HL-60 (cell line): Measurements from ENCODE around the gene IDE.

Experiments
- DNase-seq, 2 experiments: peaks; one replicate each; pipeline ENCODE4 v3.0.0-alpha.2; 2010 to 2020; ENCODE audit warnings: low read depth in 1 of 2, low spot score in 1 of 2
- H3K27ac ChIP-seq: fragments of 250-450 bp; sonication (Bioruptor Pico); replicated peaks from 2 replicates; pipeline ENCODE4 v1.5.1; 2020; ENCODE audit warnings: mild to moderate bottlenecking, moderate library complexity
- H3K27me3 ChIP-seq: fragments of 250-450 bp; sonication (Bioruptor Pico); 2 replicates; pipeline ENCODE4 v1.5.1; 2021; ENCODE audit warnings: mild to moderate bottlenecking, moderate library complexity; ENCODE audit not compliant: insufficient read depth, poor library complexity, severe bottlenecking
- H3K4me3 ChIP-seq: replicated peaks from 2 replicates; pipeline ENCODE4 v1.5.1; 2011; ENCODE audit warnings: mild to moderate bottlenecking, control low read depth, low read length; ENCODE audit not compliant: insufficient read depth
- GABPA ChIP-seq: IDR thresholded peaks from 2 replicates; pipeline ENCODE4 v1.6.1; 2012; ENCODE audit warnings: low read depth
- POLR2AphosphoS5 ChIP-seq: IDR thresholded peaks from 2 replicates; pipeline ENCODE4 v1.6.1; 2012; ENCODE audit warnings: low read depth
- SPI1 ChIP-seq: IDR thresholded peaks from 2 replicates; pipeline ENCODE4 v1.6.1; 2012; ENCODE audit warnings: low read depth, mild to moderate bottlenecking, borderline replicate concordance
- TF ChIP-seq, protein P1 (sequence below): IDR thresholded peaks from one replicate; pipeline ENCODE4 v1.5.1; 2011; ENCODE audit warnings: low read length, control low read depth, inconsistent platforms; ENCODE audit not compliant: insufficient read depth
- TF ChIP-seq, protein P2 (sequence below): IDR thresholded peaks from 2 replicates; pipeline ENCODE4 v1.6.1; 2012; ENCODE audit warnings: low read depth; ENCODE audit not compliant: insufficient replicate concordance

IDE gene

GRCh38 chr10:92411406-92411805 lies 162.5 kb downstream of the IDE start:
- Histone ChIP-seq H3K27me3 (no peaks in the 10 kb centered on the region), H3K4me3 (no peak overlapping the region), H3K27ac (no peak overlapping the region)
- TF ChIP-seq, protein P1, sequence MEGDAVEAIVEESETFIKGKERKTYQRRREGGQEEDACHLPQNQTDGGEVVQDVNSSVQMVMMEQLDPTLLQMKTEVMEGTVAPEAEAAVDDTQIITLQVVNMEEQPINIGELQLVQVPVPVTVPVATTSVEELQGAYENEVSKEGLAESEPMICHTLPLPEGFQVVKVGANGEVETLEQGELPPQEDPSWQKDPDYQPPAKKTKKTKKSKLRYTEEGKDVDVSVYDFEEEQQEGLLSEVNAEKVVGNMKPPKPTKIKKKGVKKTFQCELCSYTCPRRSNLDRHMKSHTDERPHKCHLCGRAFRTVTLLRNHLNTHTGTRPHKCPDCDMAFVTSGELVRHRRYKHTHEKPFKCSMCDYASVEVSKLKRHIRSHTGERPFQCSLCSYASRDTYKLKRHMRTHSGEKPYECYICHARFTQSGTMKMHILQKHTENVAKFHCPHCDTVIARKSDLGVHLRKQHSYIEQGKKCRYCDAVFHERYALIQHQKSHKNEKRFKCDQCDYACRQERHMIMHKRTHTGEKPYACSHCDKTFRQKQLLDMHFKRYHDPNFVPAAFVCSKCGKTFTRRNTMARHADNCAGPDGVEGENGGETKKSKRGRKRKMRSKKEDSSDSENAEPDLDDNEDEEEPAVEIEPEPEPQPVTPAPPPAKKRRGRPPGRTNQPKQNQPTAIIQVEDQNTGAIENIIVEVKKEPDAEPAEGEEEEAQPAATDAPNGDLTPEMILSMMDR, result no peak
- TF ChIP-seq SPI1, result no peak
- TF ChIP-seq POLR2AphosphoS5, result no peak
- no peak for TF ChIP-seq GABPA
- TF ChIP-seq, protein P2, sequence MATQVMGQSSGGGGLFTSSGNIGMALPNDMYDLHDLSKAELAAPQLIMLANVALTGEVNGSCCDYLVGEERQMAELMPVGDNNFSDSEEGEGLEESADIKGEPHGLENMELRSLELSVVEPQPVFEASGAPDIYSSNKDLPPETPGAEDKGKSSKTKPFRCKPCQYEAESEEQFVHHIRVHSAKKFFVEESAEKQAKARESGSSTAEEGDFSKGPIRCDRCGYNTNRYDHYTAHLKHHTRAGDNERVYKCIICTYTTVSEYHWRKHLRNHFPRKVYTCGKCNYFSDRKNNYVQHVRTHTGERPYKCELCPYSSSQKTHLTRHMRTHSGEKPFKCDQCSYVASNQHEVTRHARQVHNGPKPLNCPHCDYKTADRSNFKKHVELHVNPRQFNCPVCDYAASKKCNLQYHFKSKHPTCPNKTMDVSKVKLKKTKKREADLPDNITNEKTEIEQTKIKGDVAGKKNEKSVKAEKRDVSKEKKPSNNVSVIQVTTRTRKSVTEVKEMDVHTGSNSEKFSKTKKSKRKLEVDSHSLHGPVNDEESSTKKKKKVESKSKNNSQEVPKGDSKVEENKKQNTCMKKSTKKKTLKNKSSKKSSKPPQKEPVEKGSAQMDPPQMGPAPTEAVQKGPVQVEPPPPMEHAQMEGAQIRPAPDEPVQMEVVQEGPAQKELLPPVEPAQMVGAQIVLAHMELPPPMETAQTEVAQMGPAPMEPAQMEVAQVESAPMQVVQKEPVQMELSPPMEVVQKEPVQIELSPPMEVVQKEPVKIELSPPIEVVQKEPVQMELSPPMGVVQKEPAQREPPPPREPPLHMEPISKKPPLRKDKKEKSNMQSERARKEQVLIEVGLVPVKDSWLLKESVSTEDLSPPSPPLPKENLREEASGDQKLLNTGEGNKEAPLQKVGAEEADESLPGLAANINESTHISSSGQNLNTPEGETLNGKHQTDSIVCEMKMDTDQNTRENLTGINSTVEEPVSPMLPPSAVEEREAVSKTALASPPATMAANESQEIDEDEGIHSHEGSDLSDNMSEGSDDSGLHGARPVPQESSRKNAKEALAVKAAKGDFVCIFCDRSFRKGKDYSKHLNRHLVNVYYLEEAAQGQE, result no peak
- no peak for DNase-seq

DNA sequence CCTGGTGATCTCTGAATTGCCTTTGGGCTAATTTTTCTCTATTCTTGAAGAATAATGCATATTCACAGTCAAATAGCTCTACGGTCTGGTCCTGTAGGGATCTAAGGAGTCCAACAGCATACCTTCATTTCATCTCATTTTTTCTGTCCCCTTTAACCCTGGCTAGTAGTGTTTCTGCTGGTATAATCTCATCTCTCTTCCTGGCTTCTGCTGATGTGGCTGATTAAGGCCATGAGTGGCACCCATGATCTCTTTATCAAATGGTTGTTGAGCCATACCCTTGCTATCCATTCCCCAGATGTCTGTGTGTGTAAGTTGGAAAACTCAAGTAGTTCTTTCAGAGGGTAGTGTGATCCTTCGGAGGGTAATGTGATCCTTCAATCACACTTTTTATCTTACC lies 163.4 kb downstream of the IDE start:
- no peak for DNase-seq
- Histone ChIP-seq H3K27me3 (no peaks in the 10 kb centered on the region), H3K27ac (no peak overlapping the region), H3K4me3 (no peak overlapping the region)
- TF ChIP-seq, protein P1, result no peak
- TF ChIP-seq, protein P2, result no peak
- no peak for TF ChIP-seq SPI1
- no peak for TF ChIP-seq POLR2AphosphoS5
- TF ChIP-seq GABPA, result no peak

DNA sequence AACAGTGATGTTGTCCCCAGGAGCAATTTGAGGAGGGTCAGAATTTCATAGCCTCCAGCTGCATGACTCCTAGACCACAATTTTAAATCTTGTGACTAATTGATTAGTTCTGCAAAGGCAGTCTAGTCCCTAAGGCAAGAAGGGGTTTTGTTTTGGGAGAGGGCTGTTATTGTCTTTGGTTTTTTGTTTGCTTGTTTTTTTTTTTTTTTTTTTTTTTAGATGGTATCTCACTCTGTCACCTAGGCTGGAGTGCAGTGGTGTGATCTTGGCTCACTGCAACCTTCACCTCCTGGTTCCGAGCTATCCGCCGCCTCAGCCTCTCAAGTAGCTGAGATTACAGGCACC lies 165.9 kb downstream of the IDE start:
- H3K4me3 ChIP-seq, result no peak overlapping the region
- no peak overlapping the region for H3K27ac ChIP-seq
- no peak for DNase-seq
- TF ChIP-seq, protein P1, result no peak
- TF ChIP-seq SPI1, result no peak
- TF ChIP-seq GABPA, result no peak
- TF ChIP-seq POLR2AphosphoS5, result no peak
- TF ChIP-seq, protein P2, result no peak
- H3K27me3 ChIP-seq, result no peaks in the 10 kb centered on the region
